Heart right ventricle (tissue), 16 donors: ENCODE data around the gene PLCB1. TPM values are rescaled to one million over a fixed set of nuclear protein-coding genes. Genes with fewer than 3 reads are reported as not detected.
A peak's percentile ranks its signal among the peaks of the same experiment; 100 is the strongest.

Source experiments
- ATAC-seq, 8 donors: fragments of 200-7000 bp; cut with Tn5 transposase; one replicate each; pipeline ENCODE4 v1.9.1; 2020; ENCODE audit warnings: mild to moderate bottlenecking in 8 of 8, moderate library complexity in 8 of 8, moderate number of reproducible peaks in 1 of 8
- DNase-seq, 2 donors: peaks; one replicate each; pipeline ENCODE4 v3.0.0-alpha.2; 2020
- H3K27ac ChIP-seq, 10 donors: fragments of 200-600 bp; sonication (generic) in 2 of 10; one replicate each; pipeline versions ENCODE4 v1.5.0 to v1.8.0; 2020 to 2022; ENCODE audit warnings: mild to moderate bottlenecking in 3 of 10
- H3K27me3 ChIP-seq, 7 donors: fragments of 200-600 bp; one replicate each; pipeline ENCODE4 v1.8.0; 2021 to 2022; ENCODE audit warnings: mild to moderate bottlenecking in 2 of 7
- H3K36me3 ChIP-seq, 9 donors: fragments of 200-600 bp; sonication (generic) in 1 of 9; one replicate each; pipeline versions ENCODE4 v1.5.0 to v1.8.0; 2020 to 2022; ENCODE audit warnings: mild to moderate bottlenecking in 2 of 9
- H3K4me1 ChIP-seq, 9 donors: fragments of 200-600 bp; sonication (generic) in 1 of 9; one replicate each; pipeline versions ENCODE4 v1.5.0 to v1.8.0; 2020 to 2022; ENCODE audit warnings: mild to moderate bottlenecking in 4 of 9
- H3K4me3 ChIP-seq, 10 donors: fragments of 200-600 bp; sonication (generic) in 2 of 10; one replicate each; pipeline versions ENCODE4 v1.5.0 to v1.8.0; 2020 to 2022; ENCODE audit warnings: mild to moderate bottlenecking in 7 of 10, moderate library complexity in 2 of 10
- H3K9me3 ChIP-seq, 11 donors: fragments of 200-600 bp in 10 of 11; sonication (generic) in 2 of 11; one replicate each; pipeline versions ENCODE4 v1.5.0 to v1.8.0; 2013 to 2022; ENCODE audit warnings: mild to moderate bottlenecking in 2 of 11, control low read depth in 1 of 11, moderate library complexity in 1 of 11
- WGBS, 2 donors: extraction: QIAGEN DNeasy Blood & Tissue Kit; methylation state at CpG; one replicate each; pipeline ENCODE4 v1.1.7; 2013; ENCODE audit warnings: inconsistent platforms in 1 of 2; 5-methylcytosine and 5-hydroxymethylcytosine counted together
- intact Hi-C, 10 donors: fragments of 100-400 bp; cut with DNase I; formaldehyde crosslinking; loops; one replicate each; pipeline versions ENCODE4 v1.11.1 to v1.14.2; 2022
- polyA plus RNA-seq, 2 donors: library from polyadenylated mRNA; stranded (reverse); fragments of 200-250 nt; gene quantifications; one replicate each; pipeline ENCODE4 v1.2.3, GENCODE V29; 2013
- total RNA-seq, 10 donors: library from RNA; stranded (reverse); fragmentation: NEBNext Ultra II Directional in 3 of 10; extraction: Animal tissue kit (Norgen Biotek cat#: 25700) in 3 of 10; gene quantifications; one replicate each; pipeline versions ENCODE4 v1.2.1 to v1.2.4, GENCODE V29; 2021 to 2023
- TF ChIP-seq, protein P1 (sequence below), 9 donors: fragments of 200-600 bp; sonication (generic) in 2 of 9; IDR thresholded peaks; one replicate each; pipeline versions ENCODE4 v1.5.0 to v1.8.0; 2021 to 2022; ENCODE audit warnings: antibody characterized with exemption in 9 of 9, mild to moderate bottlenecking in 5 of 9, moderate library complexity in 1 of 9
- donor health status: Arrhythmogenic right ventricular cardiomyopathy.
- donor health status: ischemic (EF 13 %, LVEDD 7.1; RV severe dilation, severe dysfunction).
- donor health status: healthy with polysubstance abuse.
- donor health status: DM: no; HTN: yes; CAD: no.
- donor health status: DM: no; HTN: no; CAD: no.
- donor health status: ischemic (EF 25% LVEDD 6.9; RV normal size, moderate dysfunction).
- donor health status: ischemic (EF 25% LVEDD 5.7; RV mildly dilated, moderate dysfunction).
- donor health status: healthy.
- donor health status: DM: yes; HTN: yes; CAD: no.
- donor health status: Ischemic cardiomyopathy.
- donor health status: ischemic (EF 35%, LVEDD 5.7; RV mildly dilated, moderate dysfunction).
- donor health status: nonischemic (EF 11% LVEDD 7.7; RV severe dilation, severe dysfunction).
- donor health status: DM: yes; HTN: yes; CAD: no.
- donor health status: PGD.
- donor health status: ischemic (EF 29% LVEDD 5.4; RV normal size, mild dysfunction).
- donor health status: nonischemic (EF 23%, LVEDD 6.1; RV moderate dilation, normal function).

PLCB1 gene
- total and polyA plus RNA-seq, 12 donors, result 2.2 to 12.7 (median 7.1) TPM

DNA sequence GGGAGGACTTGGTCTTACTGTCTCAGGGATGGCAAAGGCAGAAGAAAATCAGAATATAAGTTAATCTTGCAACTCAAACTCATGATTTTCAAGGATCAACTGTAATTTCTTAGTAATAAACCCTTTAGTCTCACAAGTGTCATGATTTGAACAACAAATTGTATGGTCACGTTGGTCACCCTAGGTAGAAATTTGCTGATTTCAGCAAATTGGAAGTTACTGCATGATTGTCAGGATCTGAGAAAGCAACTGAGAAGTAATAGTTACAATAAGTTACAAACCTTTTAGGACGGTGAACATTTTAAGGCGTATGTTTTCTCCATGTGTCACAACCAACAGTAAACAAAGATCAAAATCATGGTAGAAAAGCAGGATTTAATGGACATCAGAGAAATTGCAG lies 375.2 kb downstream of the PLCB1 start:
- Histone ChIP-seq H3K4me3 (no peak overlapping the region), H3K9me3 (no peaks in the 10 kb centered on the region), H3K4me1 (peaks cover 0 to 11% (median 0%) of the 10 kb centered on the region in 9 donors), H3K27ac (no peak overlapping the region), H3K27me3 (no peaks in the 10 kb centered on the region), H3K36me3 (no peaks in the 10 kb centered on the region)
- 94 to 96% methylated on average over 3 of the region's 3 CpGs for WGBS, 2 donors
- intact Hi-C loops, result no loop called here
- no peak for ATAC-seq
- TF ChIP-seq, protein P1, sequence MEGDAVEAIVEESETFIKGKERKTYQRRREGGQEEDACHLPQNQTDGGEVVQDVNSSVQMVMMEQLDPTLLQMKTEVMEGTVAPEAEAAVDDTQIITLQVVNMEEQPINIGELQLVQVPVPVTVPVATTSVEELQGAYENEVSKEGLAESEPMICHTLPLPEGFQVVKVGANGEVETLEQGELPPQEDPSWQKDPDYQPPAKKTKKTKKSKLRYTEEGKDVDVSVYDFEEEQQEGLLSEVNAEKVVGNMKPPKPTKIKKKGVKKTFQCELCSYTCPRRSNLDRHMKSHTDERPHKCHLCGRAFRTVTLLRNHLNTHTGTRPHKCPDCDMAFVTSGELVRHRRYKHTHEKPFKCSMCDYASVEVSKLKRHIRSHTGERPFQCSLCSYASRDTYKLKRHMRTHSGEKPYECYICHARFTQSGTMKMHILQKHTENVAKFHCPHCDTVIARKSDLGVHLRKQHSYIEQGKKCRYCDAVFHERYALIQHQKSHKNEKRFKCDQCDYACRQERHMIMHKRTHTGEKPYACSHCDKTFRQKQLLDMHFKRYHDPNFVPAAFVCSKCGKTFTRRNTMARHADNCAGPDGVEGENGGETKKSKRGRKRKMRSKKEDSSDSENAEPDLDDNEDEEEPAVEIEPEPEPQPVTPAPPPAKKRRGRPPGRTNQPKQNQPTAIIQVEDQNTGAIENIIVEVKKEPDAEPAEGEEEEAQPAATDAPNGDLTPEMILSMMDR (IDR thresholded peaks at IDR 0.05), result no peak
- no peak for DNase-seq

- TF ChIP-seq, protein P1 (IDR thresholded peaks at IDR 0.05), result no peak
- WGBS, 2 donors, result 80 to 88% methylated on average over 1 of the region's 1 CpG
- Histone ChIP-seq H3K4me3 (no peak overlapping the region), H3K27ac (no peak overlapping the region), H3K36me3 (no peaks in the 10 kb centered on the region), H3K27me3 (no peaks in the 10 kb centered on the region), H3K9me3 (no peaks in the 10 kb centered on the region), H3K4me1 (peaks cover 0 to 11% (median 0%) of the 10 kb centered on the region in 9 donors)
- DNase-seq (no peak), ATAC-seq (peak in 1 of 8 donors; percentile 37)
- intact Hi-C loops, result no loop called here
Measured at GRCh38 chr20:8509809-8510208, 377.7 kb downstream of the PLCB1 start.

DNA sequence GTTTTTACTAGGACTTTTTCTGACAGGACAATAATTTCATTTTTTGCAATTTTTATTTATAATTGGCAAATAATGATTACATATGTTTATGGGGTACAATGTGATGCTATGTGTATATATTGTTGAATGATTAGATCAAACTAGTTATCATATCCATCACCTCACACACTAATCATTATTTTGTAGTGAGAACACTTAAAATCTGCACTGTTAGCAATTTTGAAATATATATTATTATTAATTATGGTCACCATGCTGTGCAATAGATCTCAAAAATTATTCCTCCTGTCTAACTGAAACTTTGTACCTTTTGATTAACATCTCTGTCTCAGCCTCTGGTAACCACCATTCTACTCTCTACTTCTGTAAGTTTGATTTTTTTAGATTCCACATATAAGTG lies 378.7 kb downstream of the PLCB1 start:
- intact Hi-C loops, result no loop called here
- Histone ChIP-seq H3K4me3 (no peak overlapping the region), H3K27me3 (no peaks in the 10 kb centered on the region), H3K27ac (no peak overlapping the region), H3K36me3 (no peaks in the 10 kb centered on the region), H3K9me3 (no peaks in the 10 kb centered on the region), H3K4me1 (peaks cover 0 to 3% (median 0%) of the 10 kb centered on the region in 9 donors)
- DNase-seq (no peak), ATAC-seq (no peak)
- TF ChIP-seq, protein P1 (IDR thresholded peaks at IDR 0.05), result no peak

DNA sequence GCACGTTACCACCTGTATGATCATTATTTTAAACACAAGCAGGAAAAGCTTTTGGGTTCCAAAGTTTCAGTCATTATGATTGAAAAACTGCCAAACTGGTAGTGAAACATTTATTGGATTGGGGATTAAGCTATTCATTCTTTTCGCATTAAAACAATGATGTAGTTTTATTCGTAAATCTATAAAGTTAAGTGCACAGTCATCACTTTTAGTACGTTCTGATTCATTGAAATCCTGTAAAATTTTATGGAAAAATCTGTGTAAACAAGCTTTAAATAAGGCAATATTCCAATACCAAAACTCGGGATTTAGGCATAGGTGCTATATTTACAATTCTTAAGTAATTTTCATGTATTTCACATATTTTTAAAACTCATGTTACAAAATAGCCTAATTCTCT lies 379.9 kb downstream of the PLCB1 start:
- WGBS, 2 donors, result 93% methylated on average over 5 of the region's 5 CpGs
- DNase-seq (no peak), ATAC-seq (no peak)
- H3K9me3 ChIP-seq, result no peaks in the 10 kb centered on the region
- H3K4me3 ChIP-seq, result no peak overlapping the region
- H3K27ac ChIP-seq, result no peak overlapping the region
- TF ChIP-seq, protein P1 (IDR thresholded peaks at IDR 0.05), result no peak
- no peaks in the 10 kb centered on the region for H3K4me1 ChIP-seq
- H3K27me3 ChIP-seq, result no peaks in the 10 kb centered on the region
- intact Hi-C loops, result no loop called here
- no peaks in the 10 kb centered on the region for H3K36me3 ChIP-seq
